Measurements from ENCODE around the gene COG8.
"Not testable (repeated sequence)": the region's sequence is repeated elsewhere in the genome, so short reads cannot be mapped to it uniquely, and the experiment has no call there.

The COG8 gene

GRCh38 chr16:69302301-69302700 is 37.1 kb downstream of the COG8 start:
- H3K9ac ChIP-seq (ENCODE audit: insufficient read length) = no peak overlapping the region
- H3K4me3 ChIP-seq = no peak overlapping the region
- no peak for TF ChIP-seq EZH2 (IDR thresholded peaks at IDR 0.05)
- no peak for TF ChIP-seq FOXP2 (optimal IDR thresholded peaks at IDR 0.05; ENCODE audit: control extremely low read depth, extremely low read length, insufficient read depth)
- no peak for TF ChIP-seq POLR2AphosphoS5 (IDR thresholded peaks at IDR 0.05; ENCODE audit: borderline replicate concordance, low read depth, low read length)
- DNase-seq (ENCODE audit: low read depth, low spot score) = no peak
- H3K27ac ChIP-seq = no peak overlapping the region
- H3K9me3 ChIP-seq (ENCODE audit: low read depth, low read length) = no peaks in the 10 kb centered on the region
- peaks cover 5% of the 10 kb centered on the region; the same call in 1 of the 2 replicates for H3K36me3 ChIP-seq (ENCODE audit: insufficient read depth, low read length)

- Histone ChIP-seq H3K9me3 (ENCODE audit: low read depth, low read length) (no peaks in the 10 kb centered on the region), H3K36me3 (ENCODE audit: insufficient read depth, low read length) (peaks cover 5% of the 10 kb centered on the region; the same call in 1 of the 2 replicates), H3K9ac (ENCODE audit: insufficient read length) (no peak overlapping the region), H3K27ac (no peak overlapping the region), H3K4me3 (no peak overlapping the region)
- no peak for DNase-seq (ENCODE audit: low read depth, low spot score)
- TF ChIP-seq POLR2AphosphoS5 (IDR thresholded peaks at IDR 0.05; ENCODE audit: borderline replicate concordance, low read depth, low read length) = no peak
- no peak for TF ChIP-seq FOXP2 (optimal IDR thresholded peaks at IDR 0.05; ENCODE audit: control extremely low read depth, extremely low read length, insufficient read depth)
- no peak for TF ChIP-seq EZH2 (IDR thresholded peaks at IDR 0.05)
Measured at GRCh38 chr16:69301861-69302260, 37.5 kb downstream of the COG8 start.

- Histone ChIP-seq H3K27ac (no peak overlapping the region), H3K4me3 (no peak overlapping the region), H3K36me3 (ENCODE audit: insufficient read depth, low read length) (peaks cover 5% of the 10 kb centered on the region; the same call in 1 of the 2 replicates), H3K9me3 (ENCODE audit: low read depth, low read length) (no peaks in the 10 kb centered on the region), H3K9ac (ENCODE audit: insufficient read length) (no peak overlapping the region)
- DNase-seq (ENCODE audit: low read depth, low spot score) = no peak
- TF ChIP-seq POLR2AphosphoS5 (IDR thresholded peaks at IDR 0.05; ENCODE audit: borderline replicate concordance, low read depth, low read length) (no peak), EZH2 (IDR thresholded peaks at IDR 0.05) (no peak), FOXP2 (optimal IDR thresholded peaks at IDR 0.05; ENCODE audit: control extremely low read depth, extremely low read length, insufficient read depth) (no peak)
Measured at GRCh38 chr16:69301187-69301586, 38.2 kb downstream of the COG8 start.

- DNase-seq (ENCODE audit: low read depth, low spot score) = no peak
- Histone ChIP-seq H3K9ac (ENCODE audit: insufficient read length) (no peak overlapping the region), H3K4me3 (no peak overlapping the region), H3K36me3 (ENCODE audit: insufficient read depth, low read length) (peaks cover 5% of the 10 kb centered on the region; the same call in 1 of the 2 replicates), H3K9me3 (ENCODE audit: low read depth, low read length) (no peaks in the 10 kb centered on the region), H3K27ac (no peak overlapping the region)
- TF ChIP-seq EZH2 (IDR thresholded peaks at IDR 0.05) (no peak), FOXP2 (optimal IDR thresholded peaks at IDR 0.05; ENCODE audit: control extremely low read depth, extremely low read length, insufficient read depth) (no peak), POLR2AphosphoS5 (IDR thresholded peaks at IDR 0.05; ENCODE audit: borderline replicate concordance, low read depth, low read length) (no peak)
Measured at GRCh38 chr16:69298261-69298660, 41.1 kb downstream of the COG8 start.

- DNase-seq (ENCODE audit: low read depth, low spot score); H3K9ac ChIP-seq (ENCODE audit: insufficient read length); H3K4me3 ChIP-seq; H3K36me3 ChIP-seq (ENCODE audit: insufficient read depth, low read length); H3K9me3 ChIP-seq (ENCODE audit: low read depth, low read length); H3K27ac ChIP-seq: not testable (repeated sequence)
Measured at GRCh38 chr16:69296771-69297170, 42.6 kb downstream of the COG8 start.

- DNase-seq (ENCODE audit: low read depth, low spot score) = no peak
- Histone ChIP-seq H3K9me3 (ENCODE audit: low read depth, low read length) (no peaks in the 10 kb centered on the region), H3K9ac (ENCODE audit: insufficient read length) (no peak overlapping the region), H3K36me3 (ENCODE audit: insufficient read depth, low read length) (no peaks in the 10 kb centered on the region), H3K27ac (no peak overlapping the region), H3K4me3 (no peak overlapping the region)
- TF ChIP-seq EZH2 (IDR thresholded peaks at IDR 0.05) (no peak), POLR2AphosphoS5 (IDR thresholded peaks at IDR 0.05; ENCODE audit: borderline replicate concordance, low read depth, low read length) (no peak), FOXP2 (optimal IDR thresholded peaks at IDR 0.05; ENCODE audit: control extremely low read depth, extremely low read length, insufficient read depth) (no peak)
Measured at GRCh38 chr16:69294051-69294450, 45.3 kb downstream of the COG8 start.

- TF ChIP-seq FOXP2 (optimal IDR thresholded peaks at IDR 0.05; ENCODE audit: control extremely low read depth, extremely low read length, insufficient read depth) = no peak
- TF ChIP-seq POLR2AphosphoS5 (IDR thresholded peaks at IDR 0.05; ENCODE audit: borderline replicate concordance, low read depth, low read length) = no peak
- no peak for TF ChIP-seq EZH2 (IDR thresholded peaks at IDR 0.05)
- DNase-seq (ENCODE audit: low read depth, low spot score) = no peak
Measured at GRCh38 chr16:69293401-69293800, 46.0 kb downstream of the COG8 start.

GRCh38 chr16:69291657-69292056 is 47.7 kb downstream of the COG8 start:
- H3K4me3 ChIP-seq; H3K9ac ChIP-seq (ENCODE audit: insufficient read length); DNase-seq (ENCODE audit: low read depth, low spot score); H3K27ac ChIP-seq; H3K9me3 ChIP-seq (ENCODE audit: low read depth, low read length); H3K36me3 ChIP-seq (ENCODE audit: insufficient read depth, low read length): not testable (repeated sequence)

More at GRCh38 chr16:69293401-69293800, 46.0 kb downstream of the COG8 start:
- Histone ChIP-seq H3K36me3 (ENCODE audit: insufficient read depth, low read length) (no peaks in the 10 kb centered on the region), H3K4me3 (no peak overlapping the region), H3K27ac (no peak overlapping the region), H3K9me3 (ENCODE audit: low read depth, low read length) (no peaks in the 10 kb centered on the region), H3K9ac (ENCODE audit: insufficient read length) (no peak overlapping the region)

GRCh38 chr16:69286941-69287713 is 52.2 kb downstream of the COG8 start:
- Histone ChIP-seq H3K4me3 (no peak overlapping the region), H3K9ac (ENCODE audit: insufficient read length) (no peak overlapping the region), H3K9me3 (ENCODE audit: low read depth, low read length) (no peaks in the 10 kb centered on the region), H3K27ac (no peak overlapping the region), H3K36me3 (ENCODE audit: insufficient read depth, low read length) (0 out of 2 replicates have a peak, but pooled peaks cover 3% of the 10 kb centered on the region)
- no peak for TF ChIP-seq EZH2 (IDR thresholded peaks at IDR 0.05)
- TF ChIP-seq POLR2AphosphoS5 (IDR thresholded peaks at IDR 0.05; ENCODE audit: borderline replicate concordance, low read depth, low read length) = no peak
- no peak for TF ChIP-seq FOXP2 (optimal IDR thresholded peaks at IDR 0.05; ENCODE audit: control extremely low read depth, extremely low read length, insufficient read depth)
- DNase-seq (ENCODE audit: low read depth, low spot score) = no peak

All from SK-N-MC (cell line).